BJ (cell line): ENCODE measurements around the gene MVK. TPM values are rescaled to one million over a fixed set of nuclear protein-coding genes. Genes with fewer than 3 reads are reported as not detected.

Experiments
- CTCF ChIA-PET: fragments of 350-600 bp; formaldehyde crosslinking; extraction: SDS; loops from one replicate; lab custom pipeline; 2021; ENCODE audit warnings: antibody characterized with exemption, inconsistent platforms; lab: Yijun Ruan, JAX
- POLR2A ChIA-PET: fragments of 300-600 bp; sonication (Branson Sonifier 250); formaldehyde crosslinking; extraction: SDS; loops from one replicate; lab custom pipeline; 2021; ENCODE audit warnings: antibody characterized with exemption; lab: Charles Lee
- DNase-seq: peaks from one replicate; pipeline ENCODE4 v3.0.0-alpha.2; 2011; ENCODE audit warnings: low read depth
- H3K27me3 ChIP-seq: 2 replicates; pipeline ENCODE4 v1.6.0; 2011; ENCODE audit warnings: low read length; ENCODE audit not compliant: control insufficient read depth, insufficient read depth
- H3K36me3 ChIP-seq: 2 replicates; pipeline ENCODE4 v1.5.1; 2011; ENCODE audit warnings: low read length; ENCODE audit not compliant: control insufficient read depth, insufficient read depth
- H3K4me3 ChIP-seq: 2 replicates; pipeline ENCODE4 v1.5.1; 2011; ENCODE audit warnings: low read depth, mild to moderate bottlenecking, control low read depth, low read length
- polyA plus RNA-seq: library from polyadenylated mRNA; depleted of rRNA; stranded (reverse); fragments of >200 nt; gene quantifications from 2 replicates; pipeline ENCODE4 v1.2.3, GENCODE V29; 2011
- TF ChIP-seq, protein P1 (sequence below): IDR thresholded peaks from 2 replicates; pipeline ENCODE4 v1.5.1; 2011; ENCODE audit warnings: low read depth, mild to moderate bottlenecking, control low read depth, inconsistent platforms, low read length, moderate library complexity; ENCODE audit not compliant: insufficient read depth

The MVK gene
- polyA plus RNA-seq, 1 experiment = 7.5 TPM

GRCh38 chr12:109572506-109572845 lies 1.1 kb upstream of the MVK start:
- H3K36me3 ChIP-seq = peaks cover 2% of the 10 kb centered on the region; the same call in 1 of the 2 replicates
- H3K4me3 ChIP-seq = no peak overlapping the region
- H3K27me3 ChIP-seq = no peaks in the 10 kb centered on the region
- DNase-seq = no peak
- POLR2A ChIA-PET = no interaction called here
- CTCF ChIA-PET = interaction anchor here (1.4 kb wide), 1 partner anchor 25 kb away, joined by 4 read pairs; no protein-coding TSS in a partner anchor
- TF ChIP-seq, protein P1, sequence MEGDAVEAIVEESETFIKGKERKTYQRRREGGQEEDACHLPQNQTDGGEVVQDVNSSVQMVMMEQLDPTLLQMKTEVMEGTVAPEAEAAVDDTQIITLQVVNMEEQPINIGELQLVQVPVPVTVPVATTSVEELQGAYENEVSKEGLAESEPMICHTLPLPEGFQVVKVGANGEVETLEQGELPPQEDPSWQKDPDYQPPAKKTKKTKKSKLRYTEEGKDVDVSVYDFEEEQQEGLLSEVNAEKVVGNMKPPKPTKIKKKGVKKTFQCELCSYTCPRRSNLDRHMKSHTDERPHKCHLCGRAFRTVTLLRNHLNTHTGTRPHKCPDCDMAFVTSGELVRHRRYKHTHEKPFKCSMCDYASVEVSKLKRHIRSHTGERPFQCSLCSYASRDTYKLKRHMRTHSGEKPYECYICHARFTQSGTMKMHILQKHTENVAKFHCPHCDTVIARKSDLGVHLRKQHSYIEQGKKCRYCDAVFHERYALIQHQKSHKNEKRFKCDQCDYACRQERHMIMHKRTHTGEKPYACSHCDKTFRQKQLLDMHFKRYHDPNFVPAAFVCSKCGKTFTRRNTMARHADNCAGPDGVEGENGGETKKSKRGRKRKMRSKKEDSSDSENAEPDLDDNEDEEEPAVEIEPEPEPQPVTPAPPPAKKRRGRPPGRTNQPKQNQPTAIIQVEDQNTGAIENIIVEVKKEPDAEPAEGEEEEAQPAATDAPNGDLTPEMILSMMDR = no peak

DNA sequence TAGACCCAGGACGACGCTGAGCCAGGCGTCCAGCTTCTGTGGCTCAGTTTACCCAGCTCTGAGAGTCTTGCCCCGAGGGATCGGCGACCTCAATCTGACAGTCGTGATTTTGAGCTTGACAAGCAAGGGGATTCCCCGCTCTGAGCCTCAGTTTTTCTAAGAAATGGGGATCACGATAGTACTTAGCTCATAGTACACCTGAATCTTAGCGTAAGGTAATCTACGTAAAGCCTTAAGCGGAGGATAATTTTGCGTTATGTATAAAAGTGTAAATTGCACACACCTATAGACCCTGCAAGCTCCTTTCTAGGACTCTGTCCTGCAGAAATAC lies 285 bp downstream of the MVK start:
- TF ChIP-seq, protein P1 = no peak
- CTCF ChIA-PET = interaction anchor here (0.8 to 1.7 kb wide), 7 partner anchors 10 to 202 kb away, joined by 3 to 6 read pairs (median 3); no protein-coding TSS in a partner anchor
- no peak for DNase-seq
- Histone ChIP-seq H3K36me3 (peaks cover 3% of the 10 kb centered on the region), H3K4me3 (peak overlapping the region; percentile 56), H3K27me3 (no peaks in the 10 kb centered on the region)
- POLR2A ChIA-PET = no interaction called here

- Histone ChIP-seq H3K36me3 (peaks cover 4% of the 10 kb centered on the region), H3K4me3 (no peak overlapping the region), H3K27me3 (no peaks in the 10 kb centered on the region)
- DNase-seq = no peak
- ChIA-PET POLR2A (no interaction called here), CTCF (no interaction called here)
- TF ChIP-seq, protein P1 = no peak
Measured at GRCh38 chr12:109575683-109576082, 2.1 kb downstream of the MVK start.

DNA sequence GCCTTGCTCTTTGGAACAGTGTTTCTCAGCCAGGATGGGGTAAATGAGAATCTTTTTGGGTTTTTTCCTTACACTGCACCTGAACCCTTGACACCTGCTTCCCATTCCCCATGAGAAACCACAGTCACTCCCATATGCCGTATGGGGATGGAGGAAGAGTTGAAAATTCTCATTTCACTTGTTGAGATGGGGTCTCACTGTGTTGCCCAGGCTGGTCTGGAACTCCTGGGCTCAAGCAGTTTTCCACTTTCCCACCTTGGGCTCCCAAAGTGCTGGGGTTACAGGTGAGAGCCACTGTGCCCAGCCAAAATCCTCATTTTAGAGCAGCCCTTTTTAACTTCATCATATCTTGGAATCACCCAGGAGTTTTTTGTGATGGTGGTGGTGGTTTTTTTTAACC lies 3.7 kb downstream of the MVK start:
- peaks cover 4% of the 10 kb centered on the region for H3K36me3 ChIP-seq
- DNase-seq = no peak
- ChIA-PET POLR2A (no interaction called here), CTCF (no interaction called here)
- TF ChIP-seq, protein P1 = no peak
- H3K4me3 ChIP-seq = no peak overlapping the region
- no peaks in the 10 kb centered on the region for H3K27me3 ChIP-seq

GRCh38 chr12:109578330-109578927 lies 4.8 kb downstream of the MVK start:
- TF ChIP-seq, protein P1 = no peak
- no peak for DNase-seq
- POLR2A ChIA-PET = no interaction called here
- H3K4me3 ChIP-seq = no peak overlapping the region
- no peaks in the 10 kb centered on the region for H3K27me3 ChIP-seq
- H3K36me3 ChIP-seq = peaks cover 4% of the 10 kb centered on the region
- CTCF ChIA-PET = interaction anchor here (1.0 kb wide), 1 partner anchor 19 kb away, joined by 5 read pairs; no protein-coding TSS in a partner anchor
